ENCODE measurements around the gene KCNT1.

GRCh38 chr9:135753391-135754105 is 51.6 kb downstream of the KCNT1 start:
- no peak for TF ChIP-seq CTCF (IDR thresholded peaks at IDR 0.05)
- no peak for TF ChIP-seq POLR2A (IDR thresholded peaks at IDR 0.05)
